Lower leg skin (tissue), 4 donors: ENCODE measurements around the gene FCHSD1. TPM values are rescaled to one million over a fixed set of nuclear protein-coding genes. Genes with fewer than 3 reads are reported as not detected.

Experiments
- DNase-seq, 2 donors: peaks; one replicate each; pipeline ENCODE4 v3.0.0-alpha.2; 2019; ENCODE audit warnings: low spot score in 2 of 2
- H3K4me3 ChIP-seq: fragments of 200-600 bp; sonication (generic); 2 replicates; pipeline ENCODE4 v1.5.1; 2017; ENCODE audit warnings: mild to moderate bottlenecking, low read depth; ENCODE audit not compliant: poor library complexity, severe bottlenecking
- POLR2A ChIP-seq, 2 donors: fragments of 450-650 bp; IDR thresholded peaks; one replicate each; pipeline ENCODE4 v1.6.1; 2016 to 2017; ENCODE audit warnings: antibody characterized with exemption in 2 of 2, mild to moderate bottlenecking in 1 of 2, moderate library complexity in 1 of 2
- WGBS, 2 donors: methylation state at CpG; one replicate each; pipeline ENCODE4 v1.1.5; 2018; 5-methylcytosine and 5-hydroxymethylcytosine counted together
- intact Hi-C: fragments of 100-400 bp; cut with DNase I; formaldehyde crosslinking; loops from one replicate; pipeline ENCODE4 v1.15.0; 2023; ENCODE audit warnings: low total_unique reads
- total RNA-seq, 4 donors: library from RNA; depleted of rRNA; stranded (reverse); fragments of >200 nt; gene quantifications; one replicate each; pipeline ENCODE4 v1.1.0, GENCODE V29; 2016
- TF ChIP-seq, protein P1 (sequence below), 3 donors: fragments of 450-650 bp; IDR thresholded peaks; one replicate each; pipeline ENCODE4 v1.5.1; 2016; ENCODE audit warnings: antibody characterized with exemption in 3 of 3, mild to moderate bottlenecking in 3 of 3, moderate library complexity in 2 of 3

Gene FCHSD1
- total RNA-seq, 4 donors from 2014 or later: 72.1 to 136 (median 101) TPM

DNA sequence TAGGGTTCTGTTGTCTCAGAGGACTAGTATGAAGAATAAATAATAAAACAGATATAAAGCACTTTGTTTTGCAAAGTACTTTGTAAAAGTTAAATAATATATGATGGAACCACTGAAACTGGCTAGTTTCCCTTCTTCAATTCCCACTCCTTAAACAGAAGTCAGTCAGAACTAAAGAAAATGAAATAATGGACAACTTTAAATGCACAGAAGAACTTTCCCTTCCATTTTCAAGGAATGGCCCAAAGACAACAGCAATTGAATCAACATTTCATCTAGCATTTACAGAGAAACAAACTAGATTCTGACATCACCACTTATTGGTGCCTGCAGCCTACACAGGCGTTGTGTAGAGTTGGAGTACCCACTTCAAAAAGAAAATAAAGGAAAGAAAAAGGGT, 48.6 kb downstream of the FCHSD1 start:
- WGBS, 2 donors: 93 to 94% methylated on average over 1 of the region's 1 CpG
- no peak for DNase-seq
- no peak overlapping the region for H3K4me3 ChIP-seq
- intact Hi-C loops: no loop called here
- TF ChIP-seq, protein P1, sequence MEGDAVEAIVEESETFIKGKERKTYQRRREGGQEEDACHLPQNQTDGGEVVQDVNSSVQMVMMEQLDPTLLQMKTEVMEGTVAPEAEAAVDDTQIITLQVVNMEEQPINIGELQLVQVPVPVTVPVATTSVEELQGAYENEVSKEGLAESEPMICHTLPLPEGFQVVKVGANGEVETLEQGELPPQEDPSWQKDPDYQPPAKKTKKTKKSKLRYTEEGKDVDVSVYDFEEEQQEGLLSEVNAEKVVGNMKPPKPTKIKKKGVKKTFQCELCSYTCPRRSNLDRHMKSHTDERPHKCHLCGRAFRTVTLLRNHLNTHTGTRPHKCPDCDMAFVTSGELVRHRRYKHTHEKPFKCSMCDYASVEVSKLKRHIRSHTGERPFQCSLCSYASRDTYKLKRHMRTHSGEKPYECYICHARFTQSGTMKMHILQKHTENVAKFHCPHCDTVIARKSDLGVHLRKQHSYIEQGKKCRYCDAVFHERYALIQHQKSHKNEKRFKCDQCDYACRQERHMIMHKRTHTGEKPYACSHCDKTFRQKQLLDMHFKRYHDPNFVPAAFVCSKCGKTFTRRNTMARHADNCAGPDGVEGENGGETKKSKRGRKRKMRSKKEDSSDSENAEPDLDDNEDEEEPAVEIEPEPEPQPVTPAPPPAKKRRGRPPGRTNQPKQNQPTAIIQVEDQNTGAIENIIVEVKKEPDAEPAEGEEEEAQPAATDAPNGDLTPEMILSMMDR (IDR thresholded peaks at IDR 0.05): no peak
- TF ChIP-seq POLR2A (IDR thresholded peaks at IDR 0.05): no peak

DNA sequence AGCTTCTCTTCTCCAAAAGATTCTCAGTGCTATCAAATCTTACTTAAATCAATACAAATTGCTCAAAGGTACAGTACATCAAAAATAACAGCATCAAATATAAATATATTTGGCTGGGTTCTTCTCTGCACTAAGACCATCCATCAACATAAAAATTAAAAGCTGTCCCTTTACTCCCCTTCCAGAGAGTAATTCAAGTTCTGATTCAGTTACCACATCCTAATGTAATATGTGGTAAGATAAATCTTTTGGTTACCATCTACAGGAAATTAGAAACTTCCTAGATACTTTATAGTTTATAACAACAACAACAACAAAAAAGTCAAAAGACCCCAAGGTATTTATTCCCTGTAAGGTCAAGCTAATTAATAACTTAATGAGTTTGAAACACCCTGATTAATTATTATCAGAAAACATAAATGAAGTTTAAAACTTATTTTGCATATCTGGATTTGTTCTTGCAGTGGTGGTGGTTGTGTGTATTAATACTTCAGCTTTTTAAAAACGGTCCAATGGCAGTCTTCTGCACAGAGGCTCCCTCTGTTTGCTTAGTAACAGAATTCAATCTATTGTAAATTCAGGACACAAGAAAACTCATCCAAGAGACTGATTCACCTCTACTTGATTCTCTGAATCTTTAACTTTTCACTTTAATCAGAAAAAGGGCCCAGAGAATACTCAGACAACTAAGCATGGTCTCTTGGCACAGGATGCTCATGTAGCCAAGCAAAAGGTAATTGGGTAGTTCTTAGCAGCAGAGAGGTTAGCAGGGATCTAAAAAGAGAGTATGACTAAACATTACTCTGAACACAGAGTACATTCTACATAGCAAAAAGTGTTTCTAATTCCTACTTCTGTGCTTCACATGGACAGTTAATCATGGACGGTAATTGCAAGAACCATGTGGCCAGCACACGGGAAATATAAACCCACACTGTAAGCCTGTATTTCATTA, 52.5 kb downstream of the FCHSD1 start:
- TF ChIP-seq, protein P1 (IDR thresholded peaks at IDR 0.05): no peak
- TF ChIP-seq POLR2A (IDR thresholded peaks at IDR 0.05): no peak
- intact Hi-C loops: no loop called here
- H3K4me3 ChIP-seq: no peak overlapping the region
- 54 to 64% methylated on average over 3 of the region's 3 CpGs for WGBS, 2 donors
- no peak for DNase-seq

DNA sequence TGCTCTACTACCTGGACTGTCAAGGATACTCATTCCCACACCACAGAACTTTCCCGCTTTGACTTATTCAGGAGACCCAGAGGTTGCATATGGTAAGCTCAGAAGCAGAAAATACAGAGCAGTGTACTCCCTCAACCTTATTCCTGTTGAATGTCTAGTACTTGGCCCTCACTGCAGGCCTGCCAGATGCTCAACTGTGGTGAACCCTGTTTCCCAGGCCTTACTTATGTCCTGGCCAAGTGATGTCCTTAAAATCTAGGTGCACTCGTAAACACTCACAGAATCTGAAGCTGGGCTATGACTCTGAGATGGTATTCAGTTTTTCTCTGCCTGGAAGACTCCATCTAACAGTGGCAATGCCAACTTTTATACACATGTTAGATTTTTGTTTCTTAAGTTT, 53.4 kb downstream of the FCHSD1 start:
- DNase-seq: no peak
- TF ChIP-seq POLR2A (IDR thresholded peaks at IDR 0.05): no peak
- TF ChIP-seq, protein P1 (IDR thresholded peaks at IDR 0.05): no peak
- H3K4me3 ChIP-seq: no peak overlapping the region
- 98 to 99% methylated on average over 2 of the region's 2 CpGs for WGBS, 2 donors
- intact Hi-C loops: no loop called here

DNA sequence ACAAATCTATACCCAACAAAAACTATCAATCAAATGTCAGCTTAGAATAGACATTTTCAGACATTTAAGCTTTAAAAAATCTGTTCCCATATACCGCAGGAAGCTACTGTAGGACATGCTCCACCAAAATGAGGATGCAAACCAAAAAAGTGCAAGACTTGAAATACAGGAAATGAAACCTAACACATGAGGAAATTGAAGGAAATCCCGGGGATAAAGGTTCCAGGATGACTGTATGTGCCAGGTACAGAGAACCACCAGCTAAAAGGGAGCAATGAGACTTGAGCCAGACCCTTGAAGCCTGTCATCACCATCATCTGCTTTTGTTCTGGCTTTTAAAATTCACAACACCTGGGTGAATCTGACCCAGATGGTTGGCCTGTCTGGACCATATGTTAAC, 53.8 kb downstream of the FCHSD1 start:
- intact Hi-C loops: no loop called here
- H3K4me3 ChIP-seq: no peak overlapping the region
- 62 to 73% methylated on average over 2 of the region's 2 CpGs for WGBS, 2 donors
- TF ChIP-seq, protein P1 (IDR thresholded peaks at IDR 0.05): no peak
- no peak for TF ChIP-seq POLR2A (IDR thresholded peaks at IDR 0.05)
- DNase-seq: no peak

DNA sequence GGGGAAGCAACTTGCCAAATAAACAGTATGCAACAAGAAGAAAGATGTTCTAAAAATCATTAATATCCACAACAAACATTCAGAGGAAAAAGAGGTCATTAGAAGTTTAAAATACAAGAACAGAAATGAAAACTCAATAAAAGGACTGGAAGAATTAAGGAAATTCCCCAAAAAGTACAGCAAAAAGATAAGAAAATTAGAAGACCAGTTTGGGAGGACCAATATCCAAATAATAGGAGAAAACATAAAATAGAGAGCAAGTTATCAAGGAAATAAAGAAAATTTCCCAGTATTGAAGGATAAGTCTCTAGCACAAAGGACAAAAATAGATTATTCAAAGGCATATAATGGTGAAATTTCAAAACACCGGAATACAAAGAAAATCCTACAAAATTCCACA, 54.4 kb downstream of the FCHSD1 start:
- intact Hi-C loops: no loop called here
- H3K4me3 ChIP-seq: no peak overlapping the region
- TF ChIP-seq, protein P1 (IDR thresholded peaks at IDR 0.05): no peak
- no peak for TF ChIP-seq POLR2A (IDR thresholded peaks at IDR 0.05)
- WGBS, 2 donors: 93 to 95% methylated on average over 1 of the region's 1 CpG
- no peak for DNase-seq
